HFFc6 (cell line): ENCODE measurements around the gene USO1. TPM values are rescaled to one million over a fixed set of nuclear protein-coding genes. Genes with fewer than 3 reads are reported as not detected.

ENCODE experiments used
- DNase-seq: peaks from one replicate; pipeline ENCODE4 v3.0.0-alpha.2; 2018
- H3K27ac Mint-ChIP-seq: 2 replicates; pipeline ENCODE4 v1.8.0; 2020; ENCODE audit warnings: mild to moderate bottlenecking, mixed read lengths
- H3K27me3 Mint-ChIP-seq: 2 replicates; pipeline ENCODE4 v1.8.0; 2021; ENCODE audit warnings: mild to moderate bottlenecking, moderate library complexity, mixed read lengths; ENCODE audit not compliant: insufficient read depth
- H3K36me3 Mint-ChIP-seq: 2 replicates; pipeline ENCODE4 v1.8.0; 2021; ENCODE audit warnings: low read depth, mixed read lengths
- H3K4me1 Mint-ChIP-seq: 2 replicates; pipeline ENCODE4 v1.8.0; 2020; ENCODE audit warnings: low read depth, mixed read lengths
- H3K4me3 Mint-ChIP-seq: 2 replicates; pipeline ENCODE4 v1.8.0; 2020; ENCODE audit warnings: mild to moderate bottlenecking, moderate library complexity, mixed read lengths
- H3K9me3 Mint-ChIP-seq: 2 replicates; pipeline ENCODE4 v1.8.0; 2020; ENCODE audit warnings: mild to moderate bottlenecking, mixed read lengths
- CTCF ChIP-seq: fragments of 200-600 bp; sonication (generic); IDR thresholded peaks from 2 replicates; pipeline ENCODE4 v1.5.0; 2021; ENCODE audit warnings: antibody characterized with exemption, mild to moderate bottlenecking
- total RNA-seq, 6 experiments: library from RNA; stranded (reverse); fragmentation: NEBNext Ultra II Directional; extraction: Animal tissue kit (Norgen Biotek cat#: 25700); gene quantifications; 2 replicates in 1 of 6; 3 replicates in 5 of 6; pipeline ENCODE4 v1.2.3, GENCODE V29; 2021

The USO1 gene
- total RNA-seq, 6 experiments from 2014 or later: 86.4 to 108 (median 95.1) TPM

GRCh38 chr4:75729836-75730235 is 5.5 kb downstream of the USO1 start:
- TF ChIP-seq CTCF: no peak
- peaks cover 11% of the 10 kb centered on the region for H3K9me3 Mint-ChIP-seq
- H3K36me3 Mint-ChIP-seq: peaks cover 47% of the 10 kb centered on the region
- DNase-seq: no peak
- H3K4me3 Mint-ChIP-seq: peak overlapping the region; percentile 45
- peak overlapping the region; percentile 52; the same call in 1 of the 2 replicates for H3K27ac Mint-ChIP-seq
- H3K4me1 Mint-ChIP-seq: peaks cover 59% of the 10 kb centered on the region
- H3K27me3 Mint-ChIP-seq: no peaks in the 10 kb centered on the region

GRCh38 chr4:75733369-75733768 is 9.0 kb downstream of the USO1 start:
- Mint-ChIP-seq H3K4me1 (peaks cover 30% of the 10 kb centered on the region), H3K36me3 (peaks cover 47% of the 10 kb centered on the region), H3K9me3 (peaks cover 11% of the 10 kb centered on the region), H3K27me3 (no peaks in the 10 kb centered on the region), H3K4me3 (peak overlapping the region; percentile 41; the same call in 1 of the 2 replicates), H3K27ac (peak overlapping the region; percentile 68)
- DNase-seq: peak; percentile 42
- TF ChIP-seq CTCF: no peak

GRCh38 chr4:75735525-75735924 is 11.1 kb downstream of the USO1 start:
- Mint-ChIP-seq H3K4me1 (peaks cover 15% of the 10 kb centered on the region), H3K36me3 (peaks cover 41% of the 10 kb centered on the region), H3K27ac (no peak overlapping the region), H3K9me3 (peaks cover 11% of the 10 kb centered on the region), H3K27me3 (no peaks in the 10 kb centered on the region), H3K4me3 (no peak overlapping the region)
- no peak for DNase-seq
- no peak for TF ChIP-seq CTCF

GRCh38 chr4:75736862-75737261 is 12.5 kb downstream of the USO1 start:
- H3K9me3 Mint-ChIP-seq: peaks cover 11% of the 10 kb centered on the region
- H3K27ac Mint-ChIP-seq: no peak overlapping the region
- peaks cover 41% of the 10 kb centered on the region for H3K36me3 Mint-ChIP-seq
- no peaks in the 10 kb centered on the region for H3K27me3 Mint-ChIP-seq
- TF ChIP-seq CTCF: no peak
- peaks cover 15% of the 10 kb centered on the region for H3K4me1 Mint-ChIP-seq
- H3K4me3 Mint-ChIP-seq: no peak overlapping the region
- DNase-seq: no peak

GRCh38 chr4:75737398-75737797 is 13.0 kb downstream of the USO1 start:
- Mint-ChIP-seq H3K4me3 (no peak overlapping the region), H3K9me3 (peaks cover 11% of the 10 kb centered on the region), H3K4me1 (peaks cover 17% of the 10 kb centered on the region), H3K36me3 (peaks cover 37% of the 10 kb centered on the region), H3K27me3 (no peaks in the 10 kb centered on the region), H3K27ac (no peak overlapping the region)
- no peak for TF ChIP-seq CTCF
- no peak for DNase-seq

- no peak for TF ChIP-seq CTCF
Measured at GRCh38 chr4:75741027-75741426, 16.6 kb downstream of the USO1 start.

More at GRCh38 chr4:75741027-75741426, 16.6 kb downstream of the USO1 start:
- no peak overlapping the region for H3K4me3 Mint-ChIP-seq
- no peak for DNase-seq
- no peaks in the 10 kb centered on the region for H3K27me3 Mint-ChIP-seq
- H3K9me3 Mint-ChIP-seq: no peaks in the 10 kb centered on the region
- H3K27ac Mint-ChIP-seq: no peak overlapping the region
- peaks cover 31% of the 10 kb centered on the region for H3K4me1 Mint-ChIP-seq
- H3K36me3 Mint-ChIP-seq: peaks cover 17% of the 10 kb centered on the region
